Stimulated activated CD8-positive, alpha-beta memory T cell treated with anti-CD3 and anti-CD28 coated beads, Interleukin-15, amount 100 ng/mL, for 24 hours (primary cell): ENCODE measurements around the gene CDKN1B.

Experiments
- DNase-seq: peaks from one replicate; pipeline ENCODE4 v3.0.0-alpha.2; 2020; ENCODE audit warnings: low read depth

The CDKN1B gene

DNA sequence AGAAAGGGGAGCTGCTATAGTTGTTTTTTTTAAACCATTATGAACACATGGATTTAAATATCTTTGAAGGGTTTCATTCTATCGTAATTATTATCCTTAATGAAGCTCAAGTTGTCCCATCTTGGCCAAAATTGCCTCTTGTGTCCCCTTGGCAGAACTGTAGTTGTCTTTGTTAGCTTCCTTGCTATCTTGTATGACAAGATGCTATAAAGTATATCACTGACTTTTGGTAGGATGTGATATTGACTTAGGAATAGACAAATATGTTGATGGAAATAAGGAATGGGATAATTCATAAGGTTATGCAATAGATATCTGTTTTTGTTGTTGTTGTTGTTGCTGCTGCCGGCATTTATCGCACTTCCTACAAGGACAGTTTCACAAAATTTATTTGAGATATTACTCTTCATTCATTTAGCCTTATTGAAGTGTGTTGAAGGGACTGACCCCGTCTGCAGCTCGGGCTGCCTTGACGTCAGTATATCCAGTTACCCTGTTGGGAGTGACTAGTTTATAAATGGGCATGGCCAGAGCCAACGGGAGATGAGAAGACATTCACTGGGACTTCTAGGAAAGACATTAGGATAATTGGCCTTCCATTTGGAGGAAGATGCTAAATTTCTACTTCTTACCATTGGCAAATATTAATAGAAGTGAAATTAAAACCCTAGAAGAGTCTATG lies 42.2 kb downstream of the CDKN1B start:
- DNase-seq = no peak

DNA sequence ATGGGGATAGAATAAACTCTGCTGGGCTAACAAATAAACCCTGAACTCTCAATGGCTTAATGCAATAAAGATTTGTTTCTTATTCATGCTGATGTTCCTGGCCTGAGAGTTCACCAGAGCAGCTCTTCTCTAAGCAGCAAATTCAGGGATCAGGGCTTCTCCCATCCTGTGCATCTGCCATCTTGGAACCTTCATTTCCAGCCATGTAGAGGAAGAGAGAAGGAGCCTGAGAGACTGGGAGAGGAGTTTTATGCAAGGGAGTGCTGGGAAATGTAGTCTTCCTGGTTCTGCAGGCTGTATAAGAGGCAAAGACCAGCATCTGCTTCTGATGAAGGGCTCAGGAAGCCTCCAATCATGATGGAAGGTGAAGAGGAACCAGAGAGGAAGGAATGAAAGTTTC lies 47.7 kb downstream of the CDKN1B start:
- no peak for DNase-seq

DNA sequence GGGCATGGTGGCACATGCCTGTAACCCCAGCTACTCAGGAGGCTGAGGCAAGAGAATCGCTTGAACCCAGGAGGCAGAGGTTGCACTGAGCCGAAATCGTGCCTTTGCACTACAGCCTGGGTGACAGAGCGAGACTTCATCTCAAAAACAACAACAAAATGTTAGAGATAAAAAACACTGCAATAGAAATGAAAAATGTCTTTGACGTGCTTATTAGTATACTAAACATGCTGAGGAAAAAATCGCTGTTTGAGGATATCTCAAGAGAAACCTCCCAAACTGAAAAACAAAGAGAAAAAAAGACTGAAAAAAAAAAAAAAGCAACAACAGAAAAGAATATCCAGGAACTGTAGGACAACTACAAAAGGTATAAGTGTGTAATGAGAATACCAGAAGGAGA lies 53.1 kb downstream of the CDKN1B start:
- no peak for DNase-seq
